Smooth muscle cell (in vitro differentiated cells): ENCODE results near the gene PAFAH1B1. TPM values are rescaled to one million over a fixed set of nuclear protein-coding genes. Genes with fewer than 3 reads are reported as not detected.

ENCODE experiments used
- DNase-seq: peaks from one replicate; lab custom pipeline; 2025; ENCODE audit not compliant: unreplicated experiment; lab: John Stamatoyannopoulos, UW
- H2AFZ ChIP-seq: fragments of 200-600 bp; sonication (generic); 2 replicates; pipeline ENCODE4 v1.6.0; 2016; ENCODE audit warnings: antibody characterized with exemption, low read depth, mild to moderate bottlenecking
- H3F3A ChIP-seq: fragments of 200-600 bp; sonication (generic); 2 replicates; pipeline ENCODE4 v1.6.0; 2017; ENCODE audit warnings: antibody characterized with exemption, low read depth
- H3K27ac ChIP-seq: fragments of 200-600 bp; sonication (generic); 2 replicates; pipeline ENCODE4 v1.5.1; 2016; ENCODE audit warnings: low read depth, mild to moderate bottlenecking
- H3K27me3 ChIP-seq: fragments of 200-600 bp; sonication (generic); 2 replicates; pipeline ENCODE4 v1.6.1; 2016; ENCODE audit warnings: low read depth, mild to moderate bottlenecking
- H3K36me3 ChIP-seq: fragments of 200-600 bp; sonication (generic); 2 replicates; pipeline ENCODE4 v1.5.1; 2016; ENCODE audit warnings: low read depth
- H3K4me1 ChIP-seq: fragments of 200-600 bp; sonication (generic); 2 replicates; pipeline ENCODE4 v1.5.1; 2016; ENCODE audit warnings: low read depth
- H3K4me2 ChIP-seq: fragments of 200-600 bp; sonication (generic); 2 replicates; pipeline ENCODE4 v1.6.0; 2016; ENCODE audit warnings: mild to moderate bottlenecking
- H3K4me3 ChIP-seq: fragments of 200-600 bp; sonication (generic); 2 replicates; pipeline ENCODE4 v1.5.1; 2016; ENCODE audit warnings: mild to moderate bottlenecking
- H3K79me2 ChIP-seq: fragments of 200-600 bp; sonication (generic); 2 replicates; pipeline ENCODE4 v1.6.0; 2016; ENCODE audit warnings: low read depth, mild to moderate bottlenecking
- H3K9ac ChIP-seq: fragments of 200-600 bp; sonication (generic); 2 replicates; pipeline ENCODE4 v1.6.0; 2016; ENCODE audit warnings: low read depth
- H3K9me3 ChIP-seq: fragments of 200-600 bp; sonication (generic); replicated peaks from 2 replicates; pipeline ENCODE4 v1.5.1; 2016; ENCODE audit warnings: low read depth
- H4K20me1 ChIP-seq: fragments of 200-600 bp; sonication (generic); 2 replicates; pipeline ENCODE4 v1.6.0; 2016; ENCODE audit warnings: low read depth
- CTCF ChIP-seq: fragments of 200-600 bp; sonication (generic); IDR thresholded peaks from 2 replicates; pipeline ENCODE4 v1.5.1; 2017; ENCODE audit warnings: borderline replicate concordance, mild to moderate bottlenecking, antibody characterized with exemption; ENCODE audit not compliant: insufficient read depth, poor library complexity, severe bottlenecking
- WGBS: methylation state at CpG from one replicate; pipeline ENCODE4 v1.1.7; 2016; ENCODE audit warnings: low lambda C conversion rate; 5-methylcytosine and 5-hydroxymethylcytosine counted together
- polyA plus RNA-seq: library from polyadenylated mRNA; unstranded; fragments of >200 nt; fragmentation: Nextera tagmentation; extraction: Ambion mirVana; gene quantifications from 2 replicates; pipeline ENCODE4 v1.2.1, GENCODE V29; 2016
- total RNA-seq: library from RNA; depleted of rRNA; stranded (reverse); fragments of >200 nt; gene quantifications from 2 replicates; pipeline ENCODE4 v1.2.3, GENCODE V29; 2014

Gene PAFAH1B1
- total and polyA plus RNA-seq, 2 experiments from 2014 or later, result 105 to 127 TPM

DNA sequence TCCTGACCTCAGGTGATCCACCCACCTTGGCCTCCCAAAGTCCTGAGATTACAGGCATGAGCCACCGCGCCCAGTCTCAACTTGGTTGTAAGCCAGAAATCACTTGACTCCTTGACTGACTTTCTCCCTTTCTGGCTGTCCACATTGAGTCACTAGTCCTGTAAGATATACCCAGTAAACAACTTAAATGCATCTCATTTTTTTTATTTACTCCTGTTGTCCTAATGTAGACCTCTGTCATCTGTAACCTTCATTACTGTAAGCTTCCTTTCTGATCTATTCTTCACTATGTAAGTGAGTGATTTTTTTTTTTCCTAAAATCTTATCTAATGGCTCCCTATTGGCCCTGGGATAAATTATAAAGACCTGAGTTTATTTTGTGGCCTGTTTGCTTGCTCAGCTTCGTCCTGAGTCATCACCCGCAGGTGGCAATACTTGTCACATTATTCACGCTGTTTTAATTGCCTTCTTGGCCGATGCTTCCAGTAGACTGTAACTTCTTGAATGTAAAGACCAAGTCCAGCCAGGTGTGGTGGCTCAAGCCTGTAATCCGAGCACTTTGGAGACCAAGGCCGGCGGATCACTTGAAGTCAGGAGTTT is 41.0 kb downstream of the PAFAH1B1 start:
- no peaks in the 10 kb centered on the region for H3K27me3 ChIP-seq
- peaks cover 100% of the 10 kb centered on the region for H4K20me1 ChIP-seq
- H3F3A ChIP-seq, result peaks cover 14% of the 10 kb centered on the region
- WGBS, result 73% methylated on average over 9 of the region's 9 CpGs
- H3K4me2 ChIP-seq, result peak overlapping the region; percentile 18
- peak overlapping the region; percentile 76 for H3K27ac ChIP-seq
- DNase-seq, result no peak
- no peaks in the 10 kb centered on the region for H3K9me3 ChIP-seq
- H3K79me2 ChIP-seq, result peaks cover 100% of the 10 kb centered on the region
- no peak overlapping the region for H2AFZ ChIP-seq
- no peak overlapping the region for H3K4me3 ChIP-seq
- H3K4me1 ChIP-seq, result peaks cover 18% of the 10 kb centered on the region
- no peak for TF ChIP-seq CTCF
- no peak overlapping the region for H3K9ac ChIP-seq
- H3K36me3 ChIP-seq, result peaks cover 9% of the 10 kb centered on the region

GRCh38 chr17:2635241-2635640 is 41.8 kb downstream of the PAFAH1B1 start:
- Histone ChIP-seq H3F3A (peaks cover 12% of the 10 kb centered on the region), H3K27ac (peak overlapping the region; percentile 76), H3K4me3 (no peak overlapping the region), H3K4me2 (no peak overlapping the region), H3K27me3 (no peaks in the 10 kb centered on the region), H2AFZ (no peak overlapping the region), H3K4me1 (peaks cover 11% of the 10 kb centered on the region), H3K9ac (no peak overlapping the region), H3K36me3 (peaks cover 9% of the 10 kb centered on the region), H4K20me1 (peaks cover 100% of the 10 kb centered on the region), H3K9me3 (no peaks in the 10 kb centered on the region), H3K79me2 (peaks cover 100% of the 10 kb centered on the region)
- no peak for DNase-seq
- WGBS, result 95% methylated on average over 3 of the region's 3 CpGs
- TF ChIP-seq CTCF, result no peak

DNA sequence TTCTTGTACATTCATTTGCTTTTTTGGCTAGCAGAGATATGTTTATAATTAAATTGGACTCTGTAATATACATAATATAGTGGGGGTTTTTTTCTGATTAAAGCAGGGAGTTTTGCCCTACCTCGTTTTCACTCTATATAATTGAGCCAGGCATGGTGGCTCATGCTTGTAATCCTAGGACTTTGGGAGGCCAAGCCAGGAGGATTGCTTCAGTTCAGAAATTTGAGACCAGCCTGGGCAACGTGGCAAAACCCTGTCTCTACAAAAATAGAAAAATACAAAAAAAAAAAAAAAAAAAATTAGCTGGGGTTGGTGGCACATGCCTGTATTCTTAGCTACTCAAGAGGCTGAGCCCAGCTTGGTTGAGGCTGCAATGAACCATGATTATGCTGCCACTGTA is 42.2 kb downstream of the PAFAH1B1 start:
- no peak for DNase-seq
- Histone ChIP-seq H3K4me1 (peaks cover 6% of the 10 kb centered on the region), H3K27me3 (no peaks in the 10 kb centered on the region), H2AFZ (no peak overlapping the region), H3K9me3 (no peaks in the 10 kb centered on the region), H3K9ac (no peak overlapping the region), H3K4me2 (no peak overlapping the region), H3K27ac (peak overlapping the region; percentile 76), H4K20me1 (peaks cover 100% of the 10 kb centered on the region), H3K79me2 (peaks cover 100% of the 10 kb centered on the region), H3K36me3 (peaks cover 9% of the 10 kb centered on the region), H3F3A (peaks cover 12% of the 10 kb centered on the region), H3K4me3 (no peak overlapping the region)
- no peak for TF ChIP-seq CTCF
- WGBS, result 89% methylated on average over 2 of the region's 2 CpGs
